ENCODE results near the gene LHX3.

GRCh38 chr9:136193891-136194279 lies 11.0 kb downstream of the LHX3 start:
- TF ChIP-seq CTCF (IDR thresholded peaks at IDR 0.05) = no peak
- no peak for TF ChIP-seq POLR2A (IDR thresholded peaks at IDR 0.05)
